T-helper 1 cell treated with Interleukin-12 subunit alpha and Interleukin-12 subunit beta and Interleukin-4 antibody, amounts not matched to agents 30 ng/mL and 1 ng/mL, for 36 hours (primary cell): ENCODE data around the gene GSTO2. TPM values are rescaled to one million over a fixed set of nuclear protein-coding genes. Genes with fewer than 3 reads are reported as not detected.

ENCODE experiments used
- total RNA-seq: library from RNA; stranded (reverse); gene quantifications from 2 replicates; pipeline ENCODE4 v1.2.3, GENCODE V29; 2022

GSTO2 gene
- total RNA-seq, 1 donor from 2014 or later: 1.4 TPM

Other genes with a start within 250 kb of the GSTO2 start
- gene COL17A1, start 183.3 kb upstream of the GSTO2 start, total RNA-seq: not detected in 2 replicates
- gene SFR1, start 147.0 kb upstream of the GSTO2 start, total RNA-seq: 11.6 and 12.1 TPM in 2 replicates
- gene CFAP43, start 36.8 kb upstream of the GSTO2 start, total RNA-seq: not detected in 2 replicates
- 112 and 115 TPM in 2 replicates for gene GSTO1, start 14.3 kb upstream of the GSTO2 start, total RNA-seq
- gene ITPRIP, start 69.3 kb downstream of the GSTO2 start, total RNA-seq: 21.2 and 21.7 TPM in 2 replicates
- 0.15 and 0.34 TPM in 2 replicates for gene CFAP58, start 84.6 kb downstream of the GSTO2 start, total RNA-seq